DND-41 (cell line): ENCODE data around the gene STX1A.

Experiments
- CTCF ChIP-seq: IDR thresholded peaks from 2 replicates; pipeline ENCODE4 v1.5.1; 2012; ENCODE audit warnings: borderline replicate concordance, low read length, moderate library complexity, mild to moderate bottlenecking; ENCODE audit not compliant: poor library complexity, severe bottlenecking; ENCODE audit errors: extremely low read depth
- EZH2 ChIP-seq: IDR thresholded peaks from 3 replicates; pipeline ENCODE4 v1.6.1; 2012; ENCODE audit warnings: borderline replicate concordance, low read depth, mild to moderate bottlenecking, moderate library complexity, low read length, inconsistent platforms; ENCODE audit not compliant: severe bottlenecking

GRCh38 chr7:73746378-73746777 lies 26.9 kb upstream of the STX1A start:
- TF ChIP-seq CTCF (no peak), EZH2 (no peak)
